ENCODE results near the gene FOXR1. TPM values are rescaled to one million over a fixed set of nuclear protein-coding genes. Genes with fewer than 3 reads are reported as not detected.

FOXR1 gene
- total RNA-seq, 1 donor from 2014 or later, result not detected

Small RNA genes within 50 kb of the gene (microRNA-seq; reads per million reads assigned to microRNA genes)
- gene MIR3656 (ENCODE audit: borderline number of aligned reads, unreplicated experiment), result not detected

Other genes with a start within 250 kb of the FOXR1 start
- gene DDX6, start 180.6 kb upstream of the FOXR1 start, total RNA-seq, result 181 and 188 TPM in 2 replicates
- gene CXCR5, start 87.9 kb upstream of the FOXR1 start, total RNA-seq, result not detected in 2 replicates
- 26.4 and 30.3 TPM in 2 replicates for gene BCL9L, start 45.8 kb upstream of the FOXR1 start, total RNA-seq
- 0.41 TPM in 1 of 2 replicates, not detected in the other for gene UPK2, start 15.5 kb upstream of the FOXR1 start, total RNA-seq
- 56.5 and 66.6 TPM in 2 replicates for gene CENATAC, start 26.4 kb downstream of the FOXR1 start, total RNA-seq
- 1,089 and 1,112 TPM in 2 replicates for gene RPS25, start 46.6 kb downstream of the FOXR1 start, total RNA-seq
- gene TRAPPC4, start 47.0 kb downstream of the FOXR1 start, total RNA-seq, result 60.3 and 60.7 TPM in 2 replicates
- 52.7 and 53.4 TPM in 2 replicates for gene SLC37A4, start 59.1 kb downstream of the FOXR1 start, total RNA-seq
- 196 and 199 TPM in 2 replicates for gene HYOU1, start 85.4 kb downstream of the FOXR1 start, total RNA-seq
- gene VPS11, start 96.1 kb downstream of the FOXR1 start, total RNA-seq, result 36.3 and 37.2 TPM in 2 replicates
- 39.0 and 39.8 TPM in 2 replicates for gene HMBS, start 113.1 kb downstream of the FOXR1 start, total RNA-seq
- gene DPAGT1, start 130.1 kb downstream of the FOXR1 start, total RNA-seq, result 53.4 and 60.8 TPM in 2 replicates
- 7.2 and 7.3 TPM in 2 replicates for gene C2CD2L, start 135.6 kb downstream of the FOXR1 start, total RNA-seq
- gene HINFP, start 149.8 kb downstream of the FOXR1 start, total RNA-seq, result 48.7 and 52.2 TPM in 2 replicates
- gene ABCG4, start 177.3 kb downstream of the FOXR1 start, total RNA-seq, result 0.53 and 0.78 TPM in 2 replicates
- gene NLRX1, start 197.0 kb downstream of the FOXR1 start, total RNA-seq, result 14.7 and 15.9 TPM in 2 replicates
- gene NHERF4, start 213.7 kb downstream of the FOXR1 start, total RNA-seq, result 6.2 and 6.3 TPM in 2 replicates
- gene CBL, start 234.6 kb downstream of the FOXR1 start, total RNA-seq, result 26.4 and 26.5 TPM in 2 replicates

All from progenitor cell of endocrine pancreas (in vitro differentiated cells).